Measurements from ENCODE around the gene PGAP1.

DNA sequence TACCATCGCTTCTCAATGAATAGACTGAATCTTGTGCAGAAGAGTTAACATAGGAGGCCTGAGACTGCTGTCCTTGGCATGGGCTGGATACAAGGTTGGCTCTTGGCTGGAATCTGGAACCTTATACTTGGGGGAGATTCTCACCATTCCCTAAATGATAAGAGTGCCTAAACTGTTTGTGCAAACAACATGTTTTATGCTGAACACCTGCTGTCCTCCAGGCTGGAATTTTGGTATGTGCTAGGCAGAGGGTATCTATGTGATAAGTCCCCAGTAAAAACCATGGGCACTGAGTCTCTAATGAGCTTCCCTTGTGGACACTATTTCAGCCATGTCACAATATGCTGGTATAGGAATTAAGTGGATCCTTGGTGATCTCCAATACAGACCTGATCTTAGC lies 12.8 kb downstream of the PGAP1 start:
- TF ChIP-seq EZH2 (IDR thresholded peaks at IDR 0.05; ENCODE audit: borderline replicate concordance, low read depth, low read length, severe bottlenecking), result no peak
- TF ChIP-seq, protein P1, sequence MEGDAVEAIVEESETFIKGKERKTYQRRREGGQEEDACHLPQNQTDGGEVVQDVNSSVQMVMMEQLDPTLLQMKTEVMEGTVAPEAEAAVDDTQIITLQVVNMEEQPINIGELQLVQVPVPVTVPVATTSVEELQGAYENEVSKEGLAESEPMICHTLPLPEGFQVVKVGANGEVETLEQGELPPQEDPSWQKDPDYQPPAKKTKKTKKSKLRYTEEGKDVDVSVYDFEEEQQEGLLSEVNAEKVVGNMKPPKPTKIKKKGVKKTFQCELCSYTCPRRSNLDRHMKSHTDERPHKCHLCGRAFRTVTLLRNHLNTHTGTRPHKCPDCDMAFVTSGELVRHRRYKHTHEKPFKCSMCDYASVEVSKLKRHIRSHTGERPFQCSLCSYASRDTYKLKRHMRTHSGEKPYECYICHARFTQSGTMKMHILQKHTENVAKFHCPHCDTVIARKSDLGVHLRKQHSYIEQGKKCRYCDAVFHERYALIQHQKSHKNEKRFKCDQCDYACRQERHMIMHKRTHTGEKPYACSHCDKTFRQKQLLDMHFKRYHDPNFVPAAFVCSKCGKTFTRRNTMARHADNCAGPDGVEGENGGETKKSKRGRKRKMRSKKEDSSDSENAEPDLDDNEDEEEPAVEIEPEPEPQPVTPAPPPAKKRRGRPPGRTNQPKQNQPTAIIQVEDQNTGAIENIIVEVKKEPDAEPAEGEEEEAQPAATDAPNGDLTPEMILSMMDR (IDR thresholded peaks at IDR 0.05; ENCODE audit: borderline replicate concordance, extremely low read depth, low read length, poor library complexity, severe bottlenecking), result no peak

All from DND-41 (cell line).